SK-N-SH (cell line): Measurements from ENCODE around the gene TCAF1. TPM values are rescaled to one million over a fixed set of nuclear protein-coding genes. Genes with fewer than 3 reads are reported as not detected.
"Not testable (repeated sequence)": the region's sequence is repeated elsewhere in the genome, so short reads cannot be mapped to it uniquely, and the experiment has no call there.

Source experiments
- CTCF ChIA-PET: fragments of 300-600, 350-600 bp; formaldehyde crosslinking; extraction: SDS; loops from one replicate; lab custom pipeline; 2021; lab: Yijun Ruan, JAX
- POLR2A ChIA-PET: fragments of 350-600 bp; sonication (Branson Sonifier 250); formaldehyde crosslinking; extraction: SDS; loops from one replicate; lab custom pipeline; 2020; ENCODE audit warnings: antibody characterized with exemption, inconsistent platforms; lab: Yijun Ruan, JAX
- DNase-seq: peaks from one replicate; pipeline ENCODE4 v3.0.0; 2012
- H2AFZ ChIP-seq: fragments of 200-600 bp; sonication (generic); 2 replicates; pipeline ENCODE4 v1.8.1; 2016; ENCODE audit warnings: antibody characterized with exemption, mild to moderate bottlenecking, low read depth
- H3F3A ChIP-seq: fragments of 200-600 bp; sonication (generic); replicated peaks from 2 replicates; pipeline ENCODE3; 2016; ENCODE audit warnings: antibody characterized with exemption, mild to moderate bottlenecking; ENCODE audit not compliant: insufficient read depth
- H3K27ac ChIP-seq, 2 experiments: fragments of 200-500 bp in 1 of 2; fragments of 200-600 bp in 1 of 2; sonication (Bioruptor generic) in 1 of 2; sonication (generic), shearing (Covaris generic) in 1 of 2; 2 replicates each; pipeline versions ENCODE4 v1.5.1 to v1.6.1; 2014 to 2016; ENCODE audit warnings: low read depth in 2 of 2, inconsistent platforms in 1 of 2, low read length in 1 of 2, mild to moderate bottlenecking in 1 of 2, mixed read lengths in 1 of 2
- H3K27me3 ChIP-seq: fragments of 200-600 bp; sonication (generic), shearing (Covaris generic); 2 replicates; pipeline ENCODE4 v1.6.1; 2016; ENCODE audit warnings: mixed run types; ENCODE audit not compliant: insufficient read depth
- H3K36me3 ChIP-seq, 2 experiments: fragments of 200-500 bp in 1 of 2; fragments of 200-600 bp in 1 of 2; sonication (Bioruptor generic) in 1 of 2; sonication (generic) in 1 of 2; replicated peaks in 1 of 2; 2 replicates each; pipeline versions ENCODE3 to v1.5.1; 2014 to 2016; ENCODE audit warnings: low read length in 1 of 2, mild to moderate bottlenecking in 1 of 2; ENCODE audit not compliant: insufficient read depth in 2 of 2, control insufficient read depth in 1 of 2
- H3K4me1 ChIP-seq, 2 experiments: fragments of 200-500 bp in 1 of 2; fragments of 200-600 bp in 1 of 2; sonication (Bioruptor generic) in 1 of 2; sonication (generic), shearing (Covaris generic) in 1 of 2; 2 replicates each; pipeline versions ENCODE4 v1.5.1 to v1.6.1; 2014 to 2016; ENCODE audit warnings: low read depth in 1 of 2, low read length in 1 of 2, mixed run types in 1 of 2; ENCODE audit not compliant: insufficient read depth in 2 of 2, control insufficient read depth in 1 of 2
- H3K4me2 ChIP-seq: fragments of 200-600 bp; sonication (generic), shearing (Covaris generic); 2 replicates; pipeline ENCODE4 v1.6.1; 2017; ENCODE audit warnings: mixed run types
- H3K4me3 ChIP-seq, 2 experiments: fragments of 200-500 bp in 1 of 2; fragments of 200-600 bp in 1 of 2; sonication (Bioruptor generic) in 1 of 2; sonication (generic), shearing (Covaris generic) in 1 of 2; 2 replicates each; pipeline versions ENCODE4 v1.5.1 to v1.8.1; 2014 to 2016; ENCODE audit warnings: low read depth in 2 of 2, inconsistent platforms in 1 of 2, low read length in 1 of 2, mild to moderate bottlenecking in 1 of 2, mixed read lengths in 1 of 2, moderate library complexity in 1 of 2
- H3K79me2 ChIP-seq: fragments of 200-600 bp; sonication (generic); 2 replicates; pipeline ENCODE4 v1.8.1; 2017; ENCODE audit warnings: mild to moderate bottlenecking; ENCODE audit not compliant: insufficient read depth
- H3K9ac ChIP-seq: fragments of 200-600 bp; sonication (generic); 2 replicates; pipeline ENCODE4 v1.6.1; 2017; ENCODE audit warnings: mixed run types
- H3K9me2 ChIP-seq: fragments of 200-600 bp; sonication (generic); 2 replicates; pipeline ENCODE4 v1.6.1; 2017; ENCODE audit warnings: mixed run types
- H3K9me3 ChIP-seq: fragments of 200-600 bp; sonication (generic); 2 replicates; pipeline ENCODE4 v1.6.1; 2017; ENCODE audit warnings: mixed run types, mild to moderate bottlenecking, moderate library complexity
- H4K20me1 ChIP-seq: fragments of 200-600 bp; sonication (generic); 2 replicates; pipeline ENCODE4 v1.6.1; 2017; ENCODE audit warnings: mild to moderate bottlenecking, mixed run types; ENCODE audit not compliant: insufficient read depth
- WGBS: methylation state at CpG from one replicate; pipeline ENCODE4 v1.1.6; 2017; ENCODE audit warnings: low lambda C conversion rate; 5-methylcytosine and 5-hydroxymethylcytosine counted together
- polyA plus RNA-seq, 3 experiments: library from polyadenylated mRNA; depleted of rRNA; stranded (reverse); fragments of >200 nt; gene quantifications; 2 replicates each; pipeline ENCODE4 v1.2.3, GENCODE V29; 2012

Gene TCAF1
- polyA plus RNA-seq, 1 of the 3 experiments (the other 2 are of a cell fraction), result 59.0 TPM

- DNase-seq, H3F3A ChIP-seq, H3K4me1 ChIP-seq, H2AFZ ChIP-seq, H3K27me3 ChIP-seq, H3K9me3 ChIP-seq, H3K27ac ChIP-seq, H3K4me2 ChIP-seq, H3K9ac ChIP-seq, H4K20me1 ChIP-seq, H3K36me3 ChIP-seq, CTCF ChIA-PET, H3K79me2 ChIP-seq, POLR2A ChIA-PET, H3K9me2 ChIP-seq, H3K4me3 ChIP-seq: not testable (repeated sequence)
- WGBS, result no CpG with 5 or more reads among the region's 12 CpGs
Observed at GRCh38 chr7:143821392-143822277, 80.3 kb downstream of the TCAF1 start.

- H3K4me3 ChIP-seq, H3F3A ChIP-seq, DNase-seq, H3K9me3 ChIP-seq, CTCF ChIA-PET, H3K9me2 ChIP-seq, H3K79me2 ChIP-seq, H3K9ac ChIP-seq, H3K27me3 ChIP-seq, H2AFZ ChIP-seq, H4K20me1 ChIP-seq, H3K4me2 ChIP-seq, H3K36me3 ChIP-seq, H3K4me1 ChIP-seq, H3K27ac ChIP-seq, POLR2A ChIA-PET: not testable (repeated sequence)
- no CpG with 5 or more reads among the region's 7 CpGs for WGBS
Observed at GRCh38 chr7:143817873-143818272, 84.1 kb downstream of the TCAF1 start.

GRCh38 chr7:143816471-143817133, 85.4 kb downstream of the TCAF1 start:
- H3F3A ChIP-seq, H4K20me1 ChIP-seq, H3K4me3 ChIP-seq, DNase-seq, H3K4me2 ChIP-seq, H2AFZ ChIP-seq, CTCF ChIA-PET, H3K4me1 ChIP-seq, H3K9me3 ChIP-seq, POLR2A ChIA-PET, H3K27me3 ChIP-seq, H3K79me2 ChIP-seq, H3K9me2 ChIP-seq, H3K27ac ChIP-seq, H3K36me3 ChIP-seq, H3K9ac ChIP-seq: not testable (repeated sequence)
- 60% methylated on average over 1 of the region's 8 CpGs for WGBS

- not testable (repeated sequence) for H3K79me2 ChIP-seq, H2AFZ ChIP-seq
- WGBS, result no CpG with 5 or more reads among the region's 6 CpGs
Observed at GRCh38 chr7:143810639-143811038, 91.3 kb downstream of the TCAF1 start.

GRCh38 chr7:143806664-143807071, 95.3 kb downstream of the TCAF1 start:
- WGBS, result 0% methylated on average over 1 of the region's 5 CpGs

More at GRCh38 chr7:143810639-143811038, 91.3 kb downstream of the TCAF1 start:
- H4K20me1 ChIP-seq, DNase-seq, H3K27me3 ChIP-seq, H3K9ac ChIP-seq, H3K9me3 ChIP-seq, H3K4me3 ChIP-seq, H3K4me1 ChIP-seq, H3K9me2 ChIP-seq, H3K4me2 ChIP-seq, H3K27ac ChIP-seq, H3F3A ChIP-seq, POLR2A ChIA-PET, CTCF ChIA-PET, H3K36me3 ChIP-seq: not testable (repeated sequence)

More at GRCh38 chr7:143806664-143807071, 95.3 kb downstream of the TCAF1 start:
- H3K4me1 ChIP-seq, H3K27ac ChIP-seq, H3K4me2 ChIP-seq, POLR2A ChIA-PET, H3K4me3 ChIP-seq, DNase-seq, H2AFZ ChIP-seq, H3K9me3 ChIP-seq, H3K36me3 ChIP-seq, H3K9me2 ChIP-seq, H3K79me2 ChIP-seq, H4K20me1 ChIP-seq, CTCF ChIA-PET, H3F3A ChIP-seq, H3K27me3 ChIP-seq, H3K9ac ChIP-seq: not testable (repeated sequence)
